Measurements from ENCODE around the gene PXT1.

DNA sequence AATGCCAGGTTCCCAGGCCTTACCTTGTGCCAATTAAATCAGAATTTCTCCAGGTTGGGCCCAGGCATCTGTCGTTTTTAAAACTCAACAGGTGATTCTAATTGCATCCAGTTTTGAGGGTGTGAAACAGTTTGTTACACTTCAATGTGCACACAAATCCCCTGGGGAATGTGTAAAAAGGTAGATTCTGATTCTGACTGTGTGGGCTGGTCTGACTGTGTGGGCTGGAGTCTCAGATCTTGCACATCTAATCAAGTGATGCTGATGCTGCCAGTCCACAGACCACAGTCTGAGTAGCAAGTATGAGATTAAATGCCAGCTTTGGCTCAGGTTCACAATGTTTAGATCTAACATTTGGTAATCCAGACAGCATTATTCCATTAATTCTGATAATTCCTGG is 42.7 kb downstream of the PXT1 start:
- TF ChIP-seq, protein P1, sequence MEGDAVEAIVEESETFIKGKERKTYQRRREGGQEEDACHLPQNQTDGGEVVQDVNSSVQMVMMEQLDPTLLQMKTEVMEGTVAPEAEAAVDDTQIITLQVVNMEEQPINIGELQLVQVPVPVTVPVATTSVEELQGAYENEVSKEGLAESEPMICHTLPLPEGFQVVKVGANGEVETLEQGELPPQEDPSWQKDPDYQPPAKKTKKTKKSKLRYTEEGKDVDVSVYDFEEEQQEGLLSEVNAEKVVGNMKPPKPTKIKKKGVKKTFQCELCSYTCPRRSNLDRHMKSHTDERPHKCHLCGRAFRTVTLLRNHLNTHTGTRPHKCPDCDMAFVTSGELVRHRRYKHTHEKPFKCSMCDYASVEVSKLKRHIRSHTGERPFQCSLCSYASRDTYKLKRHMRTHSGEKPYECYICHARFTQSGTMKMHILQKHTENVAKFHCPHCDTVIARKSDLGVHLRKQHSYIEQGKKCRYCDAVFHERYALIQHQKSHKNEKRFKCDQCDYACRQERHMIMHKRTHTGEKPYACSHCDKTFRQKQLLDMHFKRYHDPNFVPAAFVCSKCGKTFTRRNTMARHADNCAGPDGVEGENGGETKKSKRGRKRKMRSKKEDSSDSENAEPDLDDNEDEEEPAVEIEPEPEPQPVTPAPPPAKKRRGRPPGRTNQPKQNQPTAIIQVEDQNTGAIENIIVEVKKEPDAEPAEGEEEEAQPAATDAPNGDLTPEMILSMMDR (IDR thresholded peaks at IDR 0.05), result no peak
- TF ChIP-seq POLR2A (IDR thresholded peaks at IDR 0.05), result no peak
